ENCODE results near the gene TNNT2. TPM values are rescaled to one million over a fixed set of nuclear protein-coding genes. Genes with fewer than 3 reads are reported as not detected.
A peak's percentile ranks its signal among the peaks of the same experiment; 100 is the strongest.

The TNNT2 gene
- total and polyA plus RNA-seq, 2 of the 8 experiments (the other 6 are each of a cell fraction or from before 2014, with no cell fraction given): 3.1 to 21.0 TPM

- no peak for TF ChIP-seq RBBP5 (IDR thresholded peaks at IDR 0.05; ENCODE audit: borderline replicate concordance, low read depth, low read length)
- TF ChIP-seq YY1 (IDR thresholded peaks at IDR 0.05; ENCODE audit: low read depth, low read length): peak; percentile 59; the same call in 1 of the 2 replicates
- TF ChIP-seq SAP30 (IDR thresholded peaks at IDR 0.05; ENCODE audit: insufficient read depth, insufficient replicate concordance, low read length): no peak
- TF ChIP-seq POU5F1 (IDR thresholded peaks at IDR 0.05; ENCODE audit: low read depth, low read length): no peak
- TF ChIP-seq CBX5 (IDR thresholded peaks at IDR 0.05; ENCODE audit: low read depth, low read length): no peak
- TF ChIP-seq GABPA (IDR thresholded peaks at IDR 0.05; ENCODE audit: borderline replicate concordance, insufficient read depth, low read length): no peak
- peak; percentile 94 for TF ChIP-seq KDM4A (IDR thresholded peaks at IDR 0.05; ENCODE audit: low read depth, low read length, severe bottlenecking)
- TF ChIP-seq TBP (IDR thresholded peaks at IDR 0.05; ENCODE audit: low read depth, low read length): peak; percentile 44
- TF ChIP-seq BACH1 (IDR thresholded peaks at IDR 0.05; ENCODE audit: low read length): no peak
- TF ChIP-seq ZNF274 (IDR thresholded peaks at IDR 0.05; ENCODE audit: borderline replicate concordance, extremely low read depth, low read length): no peak
- 0 out of 4 replicates have a peak, but pooled peaks of 1 of the 2 experiments have one; percentile 56 for TF ChIP-seq SIN3A (conservative IDR thresholded peaks at IDR 0.05 in 1 of 2, IDR thresholded peaks at IDR 0.05 in 1 of 2; ENCODE audit: low read depth in 1 of 2, low read length in 2 of 2)
- TF ChIP-seq NRF1 (IDR thresholded peaks at IDR 0.05; ENCODE audit: low read depth, low read length): no peak
- no peak for TF ChIP-seq KDM5A (IDR thresholded peaks at IDR 0.05; ENCODE audit: low read length)
- TF ChIP-seq TAF1 (IDR thresholded peaks at IDR 0.05; ENCODE audit: low read depth, low read length): peak; percentile 65; the same call in 1 of the 2 replicates
- TF ChIP-seq CEBPB (IDR thresholded peaks at IDR 0.05; ENCODE audit: low read depth, low read length): no peak
- TF ChIP-seq HDAC6 (IDR thresholded peaks at IDR 0.05; ENCODE audit: low read depth, low read length): no peak
- no peak for TF ChIP-seq SP1 (IDR thresholded peaks at IDR 0.05; ENCODE audit: low read depth, low read length)
- no peak for TF ChIP-seq KDM1A (IDR thresholded peaks at IDR 0.05; ENCODE audit: borderline replicate concordance, low read length)
- no peak for TF ChIP-seq SIRT6 (IDR thresholded peaks at IDR 0.05; ENCODE audit: low read length)
- no peak for TF ChIP-seq EP300 (IDR thresholded peaks at IDR 0.05; ENCODE audit: borderline replicate concordance in 1 of 2, low read depth in 2 of 2, low read length in 2 of 2)
- no peak; the same call in 1 of the 2 replicates for TF ChIP-seq SUZ12 (IDR thresholded peaks at IDR 0.05; ENCODE audit: low read length)
- no peak for TF ChIP-seq NANOG (IDR thresholded peaks at IDR 0.05; ENCODE audit: insufficient read depth, low read depth, low read length, poor library complexity, severe bottlenecking)
- TF ChIP-seq SP2 (IDR thresholded peaks at IDR 0.05; ENCODE audit: low read length): no peak
- TF ChIP-seq TAF7 (optimal IDR thresholded peaks at IDR 0.05; ENCODE audit: borderline replicate concordance, low read depth, low read length): peak; percentile 34
- TF ChIP-seq CHD2 (IDR thresholded peaks at IDR 0.05; ENCODE audit: low read length): no peak
Observed at GRCh38 chr1:201399352-201400126, 22.1 kb upstream of the TNNT2 start (continued).

All from H1 (cell line).